K562 (cell line): Measurements from ENCODE around the gene ADARB2. TPM values are rescaled to one million over a fixed set of nuclear protein-coding genes. Genes with fewer than 3 reads are reported as not detected.

Experiments
- ATAC-seq: fragments of 200-7000 bp; cut with Tn5 transposase; 3 replicates; pipeline ENCODE4 v1.9.1; 2020; ENCODE audit warnings: moderate library complexity
- BruUV-seq: library from RNA; stranded (reverse); fragments of 400-500 nt; replicated peaks from 2 replicates; lab custom pipeline; 2021; lab: Mats Ljungman, UMichigan
- CTCF ChIA-PET: fragments of 300-600 bp; formaldehyde crosslinking; extraction: SDS; loops from one replicate; lab custom pipeline; 2021; ENCODE audit warnings: low intra/inter-chr PET ratio; lab: Yijun Ruan, JAX
- POLR2A ChIA-PET: fragments of 300-600, 350-650 bp; sonication (Branson Sonifier 250); formaldehyde crosslinking; extraction: SDS; loops from one replicate; lab custom pipeline; 2021; ENCODE audit warnings: antibody characterized with exemption, inconsistent platforms; lab: Yijun Ruan, JAX
- DNase-seq, 4 experiments: peaks; one replicate each; pipeline versions ENCODE4 v3.0.0 to v3.0.0-alpha.2; 2011 to 2018; ENCODE audit warnings: low spot score in 3 of 4, mixed read lengths in 3 of 4; ENCODE audit errors: extremely low read depth in 1 of 4
- FAIRE-seq: peaks from 2 replicates; lab custom pipeline; 2011; peaks lifted over from hg19 to GRCh38; lab: Jason Lieb, UNC
- H2AFZ ChIP-seq: 2 replicates; pipeline ENCODE4 v1.6.0; 2011; ENCODE audit warnings: low read depth, low read length, control low read depth, inconsistent platforms
- H3K27ac ChIP-seq: fragments of 200-600 bp; 3 replicates; pipeline ENCODE4 v1.8.0; 2011; ENCODE audit warnings: low read depth, mild to moderate bottlenecking, control low read depth, inconsistent platforms, low read length, moderate library complexity, mixed read lengths; ENCODE audit errors: extremely low read depth
- H3K27me3 ChIP-seq, 2 experiments: fragments of 300-600 bp in 1 of 2; 2 replicates in 1 of 2; 3 replicates in 1 of 2; pipeline versions ENCODE4 v1.6.0 to v1.8.0; 2011; ENCODE audit warnings: inconsistent platforms in 2 of 2, low read length in 2 of 2, mild to moderate bottlenecking in 1 of 2, mixed read lengths in 1 of 2, moderate library complexity in 1 of 2; ENCODE audit not compliant: control insufficient read depth in 2 of 2, insufficient read depth in 2 of 2
- H3K36me3 ChIP-seq: fragments of 300-600 bp; 3 replicates; pipeline ENCODE4 v1.8.0; 2011; ENCODE audit warnings: mild to moderate bottlenecking, low read length, inconsistent platforms; ENCODE audit not compliant: control insufficient read depth, insufficient read depth
- H3K4me1 ChIP-seq, 2 experiments: fragments of 200-600 bp in 1 of 2; replicated peaks in 1 of 2; 2 replicates in 1 of 2; 3 replicates in 1 of 2; pipeline versions ENCODE4 v1.5.1 to v1.8.0; 2011; ENCODE audit warnings: inconsistent platforms in 2 of 2, low read length in 2 of 2, mild to moderate bottlenecking in 1 of 2, mixed read lengths in 1 of 2, moderate library complexity in 1 of 2; ENCODE audit not compliant: control insufficient read depth in 2 of 2, insufficient read depth in 2 of 2
- H3K4me2 ChIP-seq: 2 replicates; pipeline ENCODE4 v1.6.1; 2011; ENCODE audit warnings: low read length, control low read depth, inconsistent platforms, mixed read lengths; ENCODE audit not compliant: insufficient read depth
- H3K4me3 ChIP-seq: fragments of 200-600 bp; sonication (generic), shearing (Covaris generic); 2 replicates; pipeline ENCODE4 v1.5.1; 2016; ENCODE audit warnings: control low read depth, inconsistent platforms
- H3K79me2 ChIP-seq: fragments of 200-600 bp; 3 replicates; pipeline ENCODE4 v1.8.0; 2011; ENCODE audit warnings: low read length, inconsistent platforms; ENCODE audit not compliant: control insufficient read depth, insufficient read depth
- H3K9ac ChIP-seq, 2 experiments: 2 replicates each; pipeline versions ENCODE4 v1.6.0 to v1.6.1; 2011; ENCODE audit warnings: low read depth in 2 of 2, low read length in 2 of 2, control low read depth in 1 of 2, inconsistent platforms in 1 of 2, mild to moderate bottlenecking in 1 of 2, mixed read lengths in 1 of 2; ENCODE audit not compliant: insufficient read depth in 1 of 2
- H3K9me1 ChIP-seq: one replicate; pipeline ENCODE4 v1.6.0; 2011; ENCODE audit warnings: inconsistent platforms, mild to moderate bottlenecking, low read length, moderate library complexity; ENCODE audit not compliant: control insufficient read depth, insufficient read depth
- H3K9me3 ChIP-seq: replicated peaks from 2 replicates; pipeline ENCODE4 v1.5.1; 2011; ENCODE audit warnings: low read depth, low read length, inconsistent platforms; ENCODE audit not compliant: control insufficient read depth, insufficient read depth
- H4K20me1 ChIP-seq: replicated peaks from 2 replicates; pipeline ENCODE4 v1.6.1; 2011; ENCODE audit warnings: low read length, inconsistent platforms, mixed read lengths; ENCODE audit not compliant: control insufficient read depth, insufficient read depth
- ATF1 ChIP-seq, 2 experiments: fragments of 450-650 bp in 1 of 2; IDR thresholded peaks; 2 replicates each; pipeline ENCODE4 v1.6.1; 2016; ENCODE audit warnings: missing compliant biosample characterization in 1 of 2, missing genetic modification characterization in 1 of 2
- EP400 ChIP-seq: fragments of 450-650 bp; IDR thresholded peaks from 2 replicates; pipeline ENCODE4 v1.6.1; 2017; ENCODE audit warnings: antibody characterized with exemption, mild to moderate bottlenecking, moderate library complexity
- FOXM1 ChIP-seq, 2 experiments: fragments of 450-650 bp in 1 of 2; sonication (generic) in 1 of 2; formaldehyde crosslinking in 1 of 2; IDR thresholded peaks; 2 replicates each; pipeline versions ENCODE4 v1.6.1 to v1.9.0; 2017 to 2022; ENCODE audit warnings: low read depth in 2 of 2, mild to moderate bottlenecking in 2 of 2, missing genetic modification reagents in 1 of 2, moderate library complexity in 1 of 2
- GABPB1 ChIP-seq: sonication (generic); formaldehyde crosslinking; IDR thresholded peaks from 2 replicates; pipeline ENCODE4 v1.8.0; 2022; ENCODE audit warnings: mild to moderate bottlenecking, missing genetic modification reagents
- MLLT1 ChIP-seq, 2 experiments: fragments of 450-650 bp; IDR thresholded peaks; 2 replicates each; pipeline ENCODE4 v1.6.1; 2016
- PHB ChIP-seq: fragments of 250-450 bp; sonication (Bioruptor Pico); IDR thresholded peaks from 2 replicates; pipeline ENCODE4 v1.5.0; 2021
- XRCC3 ChIP-seq: fragments of 450-650 bp; IDR thresholded peaks from 2 replicates; pipeline ENCODE4 v1.6.1; 2017; ENCODE audit warnings: mild to moderate bottlenecking, moderate library complexity
- XRCC4 ChIP-seq: IDR thresholded peaks from one replicate; pipeline ENCODE4 v1.6.1; 2011; ENCODE audit not compliant: insufficient read depth, insufficient read length; ENCODE audit errors: extremely low read depth
- ZBTB5 ChIP-seq: fragments of 450-650 bp; IDR thresholded peaks from 2 replicates; pipeline ENCODE4 v1.6.1; 2017; ENCODE audit warnings: antibody characterized with exemption
- ZNF444 ChIP-seq: fragments of 250-450 bp; sonication (Bioruptor Pico); IDR thresholded peaks from 2 replicates; pipeline ENCODE4 v1.4.0; 2020; ENCODE audit warnings: mild to moderate bottlenecking, moderate library complexity
- ZNF512 ChIP-seq: IDR thresholded peaks from 2 replicates; pipeline ENCODE4 v1.6.1; 2016; ENCODE audit warnings: missing genetic modification characterization, missing compliant biosample characterization
- WGBS: fragments of 100-300 bp; shearing (Covaris generic); methylation state at CpG from one replicate; pipeline ENCODE4 v1.1.6; 2016; ENCODE audit warnings: low coverage, mixed read lengths; ENCODE audit not compliant: insufficient coverage; ENCODE audit errors: missing lambda C conversion rate; 5-methylcytosine and 5-hydroxymethylcytosine counted together
- in situ Hi-C: fragments of 300-500 bp; cut with MboI; formaldehyde crosslinking; loops from 4 replicates; pipeline ENCODE4 v1.15.0; 2018; ENCODE audit warnings: inconsistent platforms, mixed read lengths
- intact Hi-C: fragments of 100-400 bp; cut with micrococcal nuclease; formaldehyde crosslinking; loops from 2 replicates; pipeline ENCODE4 v1.14.2; 2022
- polyA plus RNA-seq, 8 experiments: library from polyadenylated mRNA; depleted of rRNA in 4 of 8; stranded (reverse) in 5 of 8; unstranded in 3 of 8; fragments of >200 nt; fragmentation: Nextera tagmentation in 2 of 8; fragmentation: Illumina TruSeq in 1 of 8; extraction: Ambion mirVana in 2 of 8; extraction: Trizol in 1 of 8; gene quantifications; 2 replicates each; pipeline versions ENCODE4 v1.2.1 to v1.2.3, GENCODE V29; 2011 to 2014; ENCODE audit warnings: inconsistent platforms in 1 of 8, missing spikeins in 1 of 8
- total RNA-seq, 7 experiments: library from RNA; depleted of rRNA in 6 of 7; stranded (reverse); fragments of >200 nt in 6 of 7; fragmentation: Illumina TruSeq in 2 of 7; extraction: Trizol in 2 of 7; gene quantifications; 2 replicates each; pipeline versions ENCODE4 v1.2.1 to v1.2.3, GENCODE V29; 2011 to 2021; ENCODE audit warnings: low replicate concordance in 1 of 7

The ADARB2 gene
- total and polyA plus RNA-seq, 9 of the 15 experiments (the other 6 are each of a cell fraction or from before 2014, with no cell fraction given) = not detected

- ATAC-seq = no peak
- ChIA-PET CTCF (no interaction called here), POLR2A (interaction anchor here (1.2 kb wide), 1 partner anchor 9 kb away, joined by 5 read pairs; no protein-coding TSS in a partner anchor)
- BruUV-seq = no TSS peak
- no peak for TF ChIP-seq ZNF444 (CRISPR knock-in tag)
- no peak for TF ChIP-seq GABPB1 (CRISPR knock-in tag)
- no peak for TF ChIP-seq XRCC4
- no peak for TF ChIP-seq ATF1 (CRISPR knock-in tag; IDR thresholded peaks at IDR 0.05)
- no peak for TF ChIP-seq ATF1 (tag; IDR thresholded peaks at IDR 0.05)
- TF ChIP-seq FOXM1 (IDR thresholded peaks at IDR 0.05; ENCODE audit: low read depth) = no peak
- no peak for TF ChIP-seq FOXM1 (CRISPR knock-in tag; IDR thresholded peaks at IDR 0.05; ENCODE audit: low read depth)
- TF ChIP-seq ZNF512 (tag) = no peak
- TF ChIP-seq EP400 = no peak
- no peak for TF ChIP-seq ZBTB5
- TF ChIP-seq MLLT1 (IDR thresholded peaks at IDR 0.05) = no peak
- no peak for TF ChIP-seq XRCC3
- no peak for TF ChIP-seq PHB
- WGBS = 4% methylated on average over 15 of the region's 19 CpGs
- intact Hi-C loops (no loop called here), in situ Hi-C loops (no loop called here)
- H2AFZ ChIP-seq = no peak overlapping the region
- H3K27ac ChIP-seq = no peak overlapping the region
- H3K4me2 ChIP-seq = no peak overlapping the region
- no peak for FAIRE-seq
- no peaks in the 10 kb centered on the region for H3K4me1 ChIP-seq
- H3K9me1 ChIP-seq = no peaks in the 10 kb centered on the region
- peaks cover 24 to 68% of the 10 kb centered on the region in 2 experiments for H3K27me3 ChIP-seq
- no peaks in the 10 kb centered on the region for H3K79me2 ChIP-seq
- H3K4me3 ChIP-seq = no peak overlapping the region
- no peak for DNase-seq
- no peak overlapping the region for H3K9ac ChIP-seq
- H4K20me1 ChIP-seq = peaks cover 10% of the 10 kb centered on the region; the same call in 1 of the 2 replicates
- H3K9me3 ChIP-seq = no peaks in the 10 kb centered on the region
- H3K36me3 ChIP-seq = no peaks in the 10 kb centered on the region
Observed at GRCh38 chr10:1534820-1535219, 202.5 kb downstream of the ADARB2 start.
